Femur (tissue), 1 donor: ENCODE data around the gene SUFU.
"Not testable (repeated sequence)": the region's sequence is repeated elsewhere in the genome, so short reads cannot be mapped to it uniquely, and the experiment has no call there.

ENCODE experiments used
- DNase-seq: peaks from one replicate; pipeline ENCODE4 v3.0.0-alpha.2; 2017

The SUFU gene

DNA sequence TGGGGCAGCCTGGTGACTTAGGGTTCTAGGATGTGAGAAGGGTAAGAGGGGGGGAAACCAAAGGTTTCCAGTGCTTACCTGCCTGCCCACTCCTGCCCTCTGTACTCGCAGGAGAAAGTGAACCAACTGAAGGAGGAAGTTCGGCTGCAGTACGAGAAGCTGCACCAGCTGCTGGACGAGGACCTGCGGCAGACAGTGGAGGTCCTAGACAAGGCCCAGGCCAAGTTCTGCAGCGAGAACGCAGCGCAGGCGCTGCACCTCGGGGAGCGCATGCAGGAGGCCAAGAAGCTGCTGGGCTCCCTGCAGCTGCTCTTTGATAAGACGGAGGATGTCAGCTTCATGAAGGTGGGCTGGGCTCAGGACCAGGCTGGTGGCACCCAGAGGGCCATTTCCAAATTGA, 151.2 kb downstream of the SUFU start:
- DNase-seq: no peak

DNA sequence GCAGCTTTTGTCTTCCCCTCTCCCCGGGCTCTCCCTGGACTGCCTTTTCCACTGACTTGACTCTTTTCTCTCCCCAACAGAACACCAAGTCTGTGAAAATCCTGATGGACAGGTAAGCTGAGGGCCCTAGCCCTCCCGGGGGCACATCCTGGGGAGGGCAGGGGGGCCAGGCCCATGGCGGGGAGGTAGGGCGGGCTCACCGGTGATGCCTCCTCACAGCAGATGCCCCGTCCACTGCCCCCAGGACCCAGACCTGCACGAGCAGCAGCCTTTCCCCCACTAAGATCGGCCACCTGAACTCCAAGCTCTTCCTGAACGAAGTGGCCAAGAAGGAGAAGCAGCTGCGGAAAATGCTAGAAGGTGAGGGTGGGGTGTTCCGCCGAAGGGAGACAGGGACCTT, 152.3 kb downstream of the SUFU start:
- no peak for DNase-seq

DNA sequence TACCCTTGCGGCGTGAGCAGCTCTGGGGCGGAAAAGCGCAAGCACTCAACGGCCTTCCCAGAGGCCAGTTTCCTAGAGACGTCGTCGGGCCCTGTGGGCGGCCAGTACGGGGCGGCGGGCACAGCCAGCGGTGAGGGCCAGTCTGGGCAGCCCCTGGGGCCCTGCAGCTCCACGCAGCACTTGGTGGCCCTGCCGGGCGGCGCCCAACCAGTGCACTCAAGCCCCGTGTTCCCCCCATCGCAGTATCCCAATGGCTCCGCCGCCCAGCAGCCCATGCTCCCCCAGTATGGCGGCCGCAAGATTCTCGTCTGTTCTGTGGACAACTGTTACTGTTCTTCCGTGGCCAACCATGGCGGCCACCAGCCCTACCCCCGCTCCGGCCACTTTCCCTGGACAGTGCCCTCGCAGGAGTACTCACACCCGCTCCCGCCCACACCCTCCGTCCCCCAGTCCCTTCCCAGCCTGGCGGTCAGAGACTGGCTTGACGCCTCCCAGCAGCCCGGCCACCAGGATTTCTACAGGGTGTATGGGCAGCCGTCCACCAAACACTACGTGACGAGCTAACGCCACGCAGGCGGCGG, 153.1 kb downstream of the SUFU start:
- DNase-seq: no peak

DNA sequence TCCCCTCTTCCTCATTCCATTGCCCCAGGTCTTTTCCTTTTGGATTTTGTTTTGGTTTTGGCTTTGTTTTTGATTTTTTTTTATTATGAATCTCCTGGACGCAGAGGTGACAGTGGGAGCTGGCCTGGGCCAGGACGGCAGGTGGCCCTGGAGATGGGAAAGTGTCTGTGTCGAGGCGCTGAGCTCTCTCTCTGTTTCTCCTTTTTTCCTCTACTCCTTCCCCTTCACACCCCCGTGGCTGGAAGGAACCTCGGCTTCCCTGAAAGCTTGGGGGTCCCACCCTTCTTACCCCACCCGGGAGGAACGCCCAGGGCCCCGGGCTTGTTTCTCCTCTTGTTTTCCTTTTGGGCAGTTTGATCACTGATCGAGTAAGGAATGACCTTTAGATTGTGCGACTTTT, 153.7 kb downstream of the SUFU start:
- no peak for DNase-seq

DNA sequence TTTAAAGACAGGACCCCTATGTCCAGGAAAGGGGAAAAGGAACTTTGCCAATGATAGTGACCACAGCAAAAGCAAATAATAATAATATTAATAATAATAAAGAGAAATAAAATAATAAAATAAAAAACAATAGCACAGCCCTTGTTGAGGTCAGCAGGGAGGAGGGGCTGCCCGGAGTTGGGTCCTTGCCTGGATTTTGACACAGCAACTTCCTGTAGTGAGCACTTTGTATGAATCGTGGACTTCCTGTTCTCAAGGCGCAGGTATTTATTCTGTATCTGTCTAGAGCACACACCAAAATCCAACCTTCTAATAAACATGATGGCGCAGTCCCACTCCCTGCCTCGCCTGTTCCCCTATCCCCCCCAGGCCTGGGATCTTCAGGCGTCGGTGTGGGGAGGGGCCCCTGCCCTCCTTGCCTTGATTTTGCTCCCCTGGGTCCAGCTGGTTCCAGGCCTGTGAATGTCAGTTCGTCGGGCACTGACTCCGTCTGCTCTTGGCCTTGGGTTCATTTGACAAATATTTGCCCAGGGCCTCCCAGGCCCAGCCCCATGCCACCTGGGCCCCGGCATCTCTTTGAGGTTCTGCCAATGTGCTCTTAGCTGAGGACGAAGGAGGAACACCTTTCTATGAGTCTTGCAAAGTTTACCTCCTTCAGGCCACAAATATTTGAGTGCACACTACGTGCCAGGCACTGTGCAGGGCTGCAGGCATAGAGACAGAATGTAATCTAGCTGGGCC, 154.4 kb downstream of the SUFU start:
- no peak for DNase-seq

- DNase-seq: no peak
Measured at GRCh38 chr10:102658802-102659201, 155.0 kb downstream of the SUFU start.

DNA sequence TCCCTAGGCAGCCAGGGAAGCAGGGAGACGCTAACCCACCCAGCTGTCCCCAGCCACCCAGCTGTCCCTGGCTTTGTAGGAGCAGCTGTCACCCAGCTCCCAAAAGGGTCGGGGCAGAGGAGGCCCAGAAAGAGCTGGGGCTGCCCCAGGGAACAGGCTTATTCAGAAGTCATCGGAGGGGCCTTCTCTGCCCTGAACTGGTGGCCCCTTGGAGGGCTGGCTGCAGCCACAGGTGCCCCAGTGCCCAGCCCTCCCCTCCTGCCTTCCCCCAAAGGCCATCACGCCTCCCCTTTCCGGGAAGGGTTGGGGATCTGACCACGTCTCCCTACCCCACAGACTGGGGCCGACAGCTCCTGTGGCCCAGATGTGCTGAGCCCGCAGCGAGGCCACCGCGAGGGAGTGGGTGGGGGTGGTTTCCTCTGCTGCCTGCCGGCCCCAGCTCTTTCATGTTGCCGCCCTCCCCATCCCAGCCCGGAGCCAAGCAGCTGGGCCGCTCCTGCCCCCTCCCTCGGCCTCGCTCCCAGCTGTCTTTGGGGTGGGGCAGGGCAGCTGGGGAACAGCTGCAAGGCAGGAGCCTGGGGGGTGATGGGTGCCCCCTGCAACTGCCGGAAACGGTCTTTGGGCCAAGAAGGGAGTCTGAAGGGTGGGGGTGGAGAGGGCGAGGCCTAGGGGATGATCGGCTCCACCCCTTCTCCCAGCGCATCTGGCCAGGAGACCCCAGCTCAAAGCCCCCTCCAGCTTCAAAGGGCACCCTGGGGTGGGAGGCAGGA, 157.3 kb downstream of the SUFU start:
- peak; percentile 87 for DNase-seq

- DNase-seq: no peak
Measured at GRCh38 chr10:102661658-102662028, 157.9 kb downstream of the SUFU start.

DNA sequence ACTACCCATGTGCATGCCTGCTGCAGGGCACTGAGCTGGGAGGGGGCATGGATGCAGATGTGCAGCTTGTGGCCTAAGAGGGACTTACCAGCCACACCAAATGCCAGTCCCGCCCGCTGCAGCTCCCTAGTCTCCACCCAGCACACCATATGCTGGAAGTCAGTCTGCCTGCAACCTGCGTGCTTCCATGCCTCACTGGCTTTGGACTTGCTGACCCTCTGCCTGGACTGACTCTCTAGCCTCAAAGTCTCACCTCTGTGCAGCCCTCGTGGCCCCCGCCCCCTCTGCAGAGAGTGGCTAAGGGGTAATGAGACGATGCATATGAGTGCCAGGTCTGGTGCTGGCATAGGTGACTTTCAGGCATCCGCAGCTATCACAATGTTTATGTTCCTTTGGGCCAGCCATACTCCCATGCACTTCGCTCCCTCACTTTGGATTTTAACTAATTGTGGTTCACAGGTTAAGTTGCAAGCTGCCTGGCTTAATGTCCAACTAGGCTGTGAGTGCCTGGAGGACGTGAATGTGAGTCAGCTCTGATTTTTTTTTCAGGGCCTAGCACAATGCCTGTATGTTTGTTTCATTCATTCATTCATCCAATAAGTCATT, 162.2 kb downstream of the SUFU start:
- no peak for DNase-seq

- DNase-seq: not testable (repeated sequence)
Measured at GRCh38 chr10:102667411-102667810, 163.6 kb downstream of the SUFU start.

DNA sequence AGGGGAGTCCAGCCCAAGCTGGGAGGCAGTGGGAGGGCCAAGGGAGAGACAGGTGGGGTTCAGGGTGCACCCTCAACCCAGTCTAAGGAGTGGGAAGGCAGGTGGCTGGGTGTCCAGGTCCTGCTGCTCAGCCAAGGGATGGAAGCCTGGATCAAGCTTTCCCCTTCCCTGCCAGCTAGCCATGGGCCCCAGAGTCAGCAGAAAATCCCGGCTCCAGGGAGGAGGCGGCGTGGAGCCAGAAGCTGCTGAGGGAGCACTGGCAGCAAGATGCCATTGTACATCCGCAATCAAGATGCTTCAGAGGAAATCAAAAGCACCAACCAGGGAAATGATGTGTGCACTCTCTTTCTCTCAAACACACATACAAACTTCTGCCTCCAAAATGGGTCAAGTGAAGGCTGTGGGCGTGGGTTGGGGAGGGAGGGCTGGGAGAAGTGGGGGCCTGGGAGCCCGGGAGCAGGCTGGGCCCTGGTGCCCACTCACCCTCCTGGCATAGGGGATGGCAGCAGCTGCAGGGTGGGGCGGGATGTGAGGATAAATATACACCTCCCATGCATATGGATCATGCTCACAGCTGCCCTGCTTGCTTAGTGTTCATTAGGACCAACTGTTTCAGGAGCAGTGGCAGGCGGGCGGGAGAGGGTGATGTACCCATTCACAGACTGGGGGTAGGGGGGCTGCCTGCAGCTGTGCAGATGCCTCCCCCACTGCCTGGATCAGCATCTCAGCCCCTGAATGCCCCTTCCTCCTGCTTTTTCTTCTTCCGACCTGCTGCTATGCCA, 164.7 kb downstream of the SUFU start:
- peak; percentile 66 for DNase-seq

DNA sequence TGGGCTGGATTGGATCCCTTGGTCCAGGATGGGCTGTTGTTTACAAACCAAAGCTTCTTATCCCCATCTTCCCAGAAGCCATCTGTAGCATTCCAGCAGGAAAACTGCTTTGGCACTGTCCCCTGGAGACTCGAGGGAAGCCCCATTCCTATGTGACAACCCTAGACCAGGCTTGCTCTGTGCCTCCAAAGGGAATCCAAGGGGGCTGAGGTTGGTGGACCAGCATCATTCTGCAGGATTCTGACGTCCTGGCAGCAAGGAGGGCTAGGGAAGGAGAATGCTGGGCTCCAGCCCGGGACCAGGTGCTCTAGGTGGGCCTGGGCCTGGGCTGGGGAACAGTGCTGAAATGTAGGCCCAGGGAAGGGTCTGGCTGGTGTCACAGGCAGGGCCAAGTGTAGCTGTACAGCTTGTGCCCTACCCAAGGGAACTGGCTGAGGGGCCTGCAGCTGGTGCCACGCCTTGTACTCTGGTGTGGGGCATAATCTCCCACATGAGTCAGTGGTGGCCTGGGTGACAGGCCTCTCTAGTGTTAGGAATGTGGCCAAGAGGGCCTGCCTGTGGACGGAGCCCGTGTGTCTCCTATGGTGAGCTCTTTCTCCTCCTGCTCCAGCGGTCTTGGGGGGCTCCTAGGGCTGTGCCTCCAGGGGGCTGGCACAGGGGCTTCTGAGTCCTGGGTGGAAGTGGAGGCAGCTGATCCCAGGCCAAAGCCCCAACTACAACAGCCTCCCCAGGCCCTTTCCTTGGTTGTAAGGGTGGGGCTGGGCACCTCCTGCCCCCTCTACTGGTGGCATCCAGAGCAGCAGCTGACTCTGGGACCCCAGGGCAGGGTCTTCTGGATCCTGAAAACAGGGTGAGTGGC, 165.7 kb downstream of the SUFU start:
- peak; percentile 58 for DNase-seq

GRCh38 chr10:102670065-102670670, 166.4 kb downstream of the SUFU start:
- no peak for DNase-seq

GRCh38 chr10:102670871-102671434, 167.2 kb downstream of the SUFU start:
- no peak for DNase-seq

GRCh38 chr10:102673236-102673818, 169.6 kb downstream of the SUFU start:
- no peak for DNase-seq

GRCh38 chr10:102673819-102674511, 170.2 kb downstream of the SUFU start:
- peak; percentile 82 for DNase-seq

GRCh38 chr10:102674566-102674965, 170.8 kb downstream of the SUFU start:
- DNase-seq: no peak

- DNase-seq: no peak
Measured at GRCh38 chr10:102675011-102675665, 171.4 kb downstream of the SUFU start.
